HG03520 (cell line): ENCODE data around the gene CSHL1.
"Not testable (repeated sequence)": the region's sequence is repeated elsewhere in the genome, so short reads cannot be mapped to it uniquely, and the experiment has no call there.

Source experiments
- ATAC-seq: cut with Tn5 transposase; IDR thresholded peaks from one replicate; pipeline ENCODE4 v1.9.1; 2021; ENCODE audit warnings: mild to moderate bottlenecking, moderate library complexity; ENCODE audit not compliant: unreplicated experiment

Gene CSHL1

GRCh38 chr17:63892316-63893037, 18.6 kb downstream of the CSHL1 start:
- ATAC-seq: not testable (repeated sequence)

- not testable (repeated sequence) for ATAC-seq
These were observed 21.8 kb downstream of the CSHL1 start for GRCh38 chr17:63889026-63889848.

DNA sequence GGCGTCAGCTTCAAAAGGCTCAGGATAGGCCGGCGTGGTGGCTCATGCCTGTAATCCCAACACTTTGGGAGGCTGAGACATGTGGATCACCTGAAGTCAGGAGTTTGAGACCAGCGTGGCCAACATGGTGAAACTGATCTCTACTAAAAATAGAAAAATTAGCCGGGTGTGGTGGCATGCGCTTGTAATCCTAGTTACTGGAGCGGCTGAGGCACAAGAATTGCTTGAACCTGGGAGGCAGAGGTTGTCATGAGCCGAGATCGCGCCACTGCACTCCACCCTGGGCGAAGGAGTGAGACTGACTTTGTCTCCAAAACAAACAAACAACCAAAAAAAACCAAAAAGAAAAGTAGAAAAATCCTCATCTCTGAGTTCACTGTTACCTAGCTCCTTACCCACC, 25.9 kb downstream of the CSHL1 start:
- not testable (repeated sequence) for ATAC-seq

GRCh38 chr17:63882626-63883126, 28.4 kb downstream of the CSHL1 start:
- ATAC-seq: not testable (repeated sequence)

- no peak for ATAC-seq
These were observed 29.0 kb downstream of the CSHL1 start, which contains the start of gene GH2 for GRCh38 chr17:63881935-63882601. Gene GH2 (minus strand): TSS chr17:63881944. CDS start chr17:63881801, 143 bp downstream.

DNA sequence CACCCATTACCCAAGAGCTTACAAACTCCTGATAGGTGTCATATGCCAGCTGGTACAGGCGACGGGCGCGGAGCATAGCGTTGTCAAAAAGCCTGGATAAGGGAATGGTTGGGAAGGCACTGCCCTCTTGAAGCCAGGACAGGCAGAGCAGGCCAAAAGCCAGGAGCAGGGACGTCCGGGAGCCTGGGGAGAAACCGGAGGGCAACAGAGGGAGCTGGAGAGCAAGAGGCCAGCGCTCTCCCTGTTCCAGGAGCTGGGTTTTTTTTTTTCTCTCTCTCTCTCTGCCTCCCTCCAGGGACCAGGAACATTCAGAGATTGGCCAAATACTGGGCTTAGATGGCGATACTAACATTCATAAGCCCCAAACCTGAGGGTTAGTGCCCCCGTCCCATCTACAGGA, 29.7 kb downstream of the CSHL1 start:
- not testable (repeated sequence) for ATAC-seq

DNA sequence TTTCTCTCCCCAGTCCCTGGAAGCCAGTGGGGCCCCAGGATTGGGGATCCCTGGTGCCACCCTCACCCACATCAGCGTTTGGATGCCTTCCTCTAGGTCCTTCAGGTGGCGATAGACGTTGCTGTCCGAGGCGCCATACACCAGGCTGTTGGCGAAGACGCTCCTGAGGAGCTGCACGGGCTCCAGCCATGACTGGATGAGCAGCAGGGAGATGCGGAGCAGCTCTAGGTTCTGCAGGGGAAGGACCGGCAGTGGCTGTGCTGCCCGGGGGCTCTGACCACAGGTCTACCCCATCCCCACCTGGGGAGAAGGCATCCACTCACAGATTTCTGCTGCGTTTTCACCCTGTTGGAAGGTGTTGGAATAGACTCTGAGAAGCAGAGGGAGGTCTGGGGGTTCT, 30.4 kb downstream of the CSHL1 start:
- ATAC-seq: no peak

GRCh38 chr17:63878413-63878812, 32.6 kb downstream of the CSHL1 start:
- not testable (repeated sequence) for ATAC-seq

- ATAC-seq: not testable (repeated sequence)
These were observed 36.4 kb downstream of the CSHL1 start for GRCh38 chr17:63874693-63875092.

GRCh38 chr17:63874061-63874626, 36.9 kb downstream of the CSHL1 start:
- ATAC-seq: not testable (repeated sequence)

DNA sequence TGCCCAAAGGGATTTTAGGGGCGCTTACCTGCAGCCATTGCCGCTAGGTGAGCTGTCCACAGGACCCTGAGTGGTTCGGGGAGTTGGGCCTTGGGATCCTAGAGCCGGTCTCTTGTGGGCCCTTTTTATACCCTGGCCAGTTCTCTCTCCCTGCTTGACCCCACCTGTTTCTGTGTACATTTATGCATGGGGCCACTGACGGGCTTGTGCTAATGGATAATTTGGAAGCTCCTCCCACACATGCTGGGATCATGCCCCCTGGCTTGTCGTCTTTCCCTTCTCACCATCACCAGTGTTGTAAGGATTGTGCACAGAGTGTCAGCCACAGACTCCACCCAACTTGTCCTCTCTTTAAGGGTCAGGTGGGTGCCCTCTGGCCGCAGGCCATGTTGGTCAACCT, 37.5 kb downstream of the CSHL1 start, which contains the start of gene CSH2:
TSS of gene CSH2 (minus strand) at position 101 of the 400 bp plus-strand sequence. CDS start at position 38, 63 bp downstream.
- not testable (repeated sequence) for ATAC-seq

DNA sequence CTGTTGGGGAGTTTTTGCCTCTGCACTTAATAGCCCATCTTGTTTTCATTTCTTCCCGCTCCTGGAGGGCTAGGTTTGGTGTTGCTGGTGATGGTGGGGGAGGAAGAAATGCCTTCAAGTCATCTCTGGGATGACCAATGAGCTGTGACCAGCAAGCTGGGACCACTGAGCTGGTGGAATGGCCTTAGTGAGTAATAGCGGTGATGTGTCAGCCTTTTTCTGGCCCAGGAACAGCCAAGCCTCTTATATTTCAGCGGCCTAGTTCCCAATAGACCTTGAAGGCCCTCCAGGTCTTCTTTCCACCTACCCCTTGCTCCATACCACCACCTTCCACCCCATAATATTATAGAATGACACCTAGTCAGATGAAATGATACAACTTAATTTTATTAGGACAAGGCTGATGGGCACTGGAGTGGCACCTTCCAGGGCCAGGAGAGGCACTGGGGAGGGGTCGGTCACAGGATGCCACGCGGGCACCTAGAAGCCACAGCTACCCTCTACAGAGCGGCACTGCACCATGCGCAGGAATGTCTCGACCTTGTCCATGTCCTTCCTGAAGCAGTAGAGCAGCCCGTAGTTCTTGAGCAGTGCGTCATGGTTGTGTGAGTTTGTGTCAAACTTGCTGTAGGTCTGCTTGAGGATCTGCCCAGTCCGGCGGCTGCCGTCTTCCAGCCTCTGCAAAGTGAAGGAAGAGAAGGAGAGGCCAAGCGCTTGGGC, 39.3 kb downstream of the CSHL1 start:
- ATAC-seq: not testable (repeated sequence)

DNA sequence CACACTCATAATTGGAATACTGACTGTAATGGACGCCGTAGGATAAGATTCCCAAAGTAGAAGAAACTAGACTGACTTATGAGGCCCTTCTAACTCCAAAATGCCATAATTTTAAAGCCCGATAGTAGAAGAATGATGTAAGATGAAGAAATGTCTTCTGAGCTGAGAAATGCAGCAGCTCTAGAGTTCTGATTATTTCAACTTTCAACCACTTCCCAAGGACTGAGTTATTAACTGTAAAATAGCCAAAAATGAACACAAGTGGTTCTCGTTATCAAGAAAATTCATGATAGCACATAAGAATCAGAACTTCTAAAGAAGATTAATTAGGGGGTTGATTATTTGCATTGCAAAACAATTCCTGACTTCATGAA, 40.8 kb downstream of the CSHL1 start:
- not testable (repeated sequence) for ATAC-seq

GRCh38 chr17:63869491-63870291, 41.4 kb downstream of the CSHL1 start:
- not testable (repeated sequence) for ATAC-seq

DNA sequence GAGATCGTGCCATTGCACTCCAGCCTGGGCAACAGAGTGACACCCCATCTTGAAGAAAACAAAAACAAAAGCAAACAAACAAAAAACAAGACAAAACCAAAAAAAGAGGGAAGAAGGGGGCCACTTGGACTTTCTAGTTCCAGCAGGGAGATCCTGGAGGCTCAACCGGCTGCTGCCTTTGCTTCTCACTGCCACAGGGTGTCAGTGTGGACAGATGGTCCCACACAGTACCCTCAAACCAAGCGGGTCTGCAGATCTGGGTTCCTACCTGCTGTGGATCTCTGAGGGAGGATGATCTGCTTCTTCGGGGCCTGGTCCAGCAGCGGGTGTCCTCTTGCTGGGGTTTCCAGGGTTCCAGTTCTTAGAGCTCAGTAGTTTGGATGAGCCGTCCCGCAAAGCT, 44.4 kb downstream of the CSHL1 start:
- ATAC-seq: not testable (repeated sequence)
